Measurements from ENCODE around the gene HINT2.

HINT2 gene

GRCh38 chr9:35859310-35859989 lies 44.6 kb upstream of the HINT2 start:
- Histone ChIP-seq H3K4me1 (no peaks in the 10 kb centered on the region), H3K27me3 (peaks cover 0 to 6% of the 10 kb centered on the region in 2 donors), H3K36me3 (peaks cover 0 to 9% (median 3%) of the 10 kb centered on the region in 3 donors), H3K27ac (no peak overlapping the region), H3K9me3 (no peaks in the 10 kb centered on the region), H3K4me3 (no peak overlapping the region)
- intact Hi-C loops (cut with DNase I; ENCODE audit: low total_unique reads), result no loop called here
- no peak for TF ChIP-seq CTCF (IDR thresholded peaks at IDR 0.05)
- DNase-seq, result no peak

- Histone ChIP-seq H3K4me1 (no peaks in the 10 kb centered on the region), H3K27me3 (peaks cover 0 to 3% of the 10 kb centered on the region in 2 donors), H3K36me3 (peaks cover 0 to 19% (median 10%) of the 10 kb centered on the region in 3 donors), H3K4me3 (no peak overlapping the region), H3K27ac (no peak overlapping the region), H3K9me3 (no peaks in the 10 kb centered on the region)
- no peak for DNase-seq
- intact Hi-C loops (cut with DNase I; ENCODE audit: low total_unique reads), result no loop called here
- no peak for TF ChIP-seq CTCF (IDR thresholded peaks at IDR 0.05)
Observed at GRCh38 chr9:35858458-35858857, 43.6 kb upstream of the HINT2 start.

- Histone ChIP-seq H3K27ac (no peak overlapping the region), H3K9me3 (no peaks in the 10 kb centered on the region), H3K36me3 (peaks cover 6 to 34% (median 17%) of the 10 kb centered on the region in 3 donors), H3K4me3 (no peak overlapping the region), H3K4me1 (no peaks in the 10 kb centered on the region), H3K27me3 (peaks cover 0 to 1% of the 10 kb centered on the region in 2 donors)
- DNase-seq, result no peak
- intact Hi-C loops (cut with DNase I; ENCODE audit: low total_unique reads), result no loop called here
- no peak for TF ChIP-seq CTCF (IDR thresholded peaks at IDR 0.05)
Observed at GRCh38 chr9:35856882-35857281, 42.0 kb upstream of the HINT2 start.

GRCh38 chr9:35856206-35856605 lies 41.4 kb upstream of the HINT2 start:
- no peak overlapping the region for H3K4me3 ChIP-seq
- no peak for DNase-seq
- no peaks in the 10 kb centered on the region for H3K9me3 ChIP-seq
- peaks cover 6 to 35% (median 17%) of the 10 kb centered on the region in 3 donors for H3K36me3 ChIP-seq
- no peaks in the 10 kb centered on the region for H3K4me1 ChIP-seq
- no peaks in the 10 kb centered on the region for H3K27me3 ChIP-seq
- H3K27ac ChIP-seq, result no peak overlapping the region
- intact Hi-C loops (cut with DNase I; ENCODE audit: low total_unique reads), result no loop called here
- no peak for TF ChIP-seq CTCF (IDR thresholded peaks at IDR 0.05)

- TF ChIP-seq CTCF (IDR thresholded peaks at IDR 0.05), result no peak
- H3K4me3 ChIP-seq, result no peak overlapping the region
- H3K4me1 ChIP-seq, result no peaks in the 10 kb centered on the region
- H3K36me3 ChIP-seq, result peaks cover 6 to 42% (median 17%) of the 10 kb centered on the region in 3 donors
- H3K27me3 ChIP-seq, result no peaks in the 10 kb centered on the region
- intact Hi-C loops (cut with DNase I; ENCODE audit: low total_unique reads), result no loop called here
- H3K9me3 ChIP-seq, result no peaks in the 10 kb centered on the region
- no peak for DNase-seq
- H3K27ac ChIP-seq, result no peak overlapping the region
Observed at GRCh38 chr9:35854091-35854762, 39.4 kb upstream of the HINT2 start.
